Activated T-cell treated with anti-CD3 and anti-CD28 coated beads, Interleukin-2, amount 50 U/mL, for 72 hours (primary cell): ENCODE data around the gene CA10. TPM values are rescaled to one million over a fixed set of nuclear protein-coding genes. Genes with fewer than 3 reads are reported as not detected.

ENCODE experiments used
- ATAC-seq, 2 donors: fragments of 150-1000 bp; cut with Tn5 transposase; replicated peaks in 1 of 2; 2 replicates each; pipeline ENCODE4 v1.10.0; 2021; ENCODE audit warnings: moderate library complexity in 2 of 2, mild to moderate bottlenecking in 1 of 2
- DNase-seq, 2 donors: peaks; one replicate each; pipeline ENCODE4 v3.0.0; 2021 to 2022; ENCODE audit warnings: mixed read lengths in 1 of 2
- H3K27ac Mint-ChIP-seq: one replicate; pipeline ENCODE4 v1.8.0; 2022; ENCODE audit warnings: mild to moderate bottlenecking, moderate library complexity, mixed read lengths
- H3K27me3 Mint-ChIP-seq: one replicate; pipeline ENCODE4 v1.8.0; 2022; ENCODE audit warnings: low read depth, mixed read lengths
- H3K36me3 Mint-ChIP-seq, 2 donors: one replicate each; pipeline ENCODE4 v1.8.0; 2022; ENCODE audit warnings: mixed read lengths in 2 of 2, mild to moderate bottlenecking in 1 of 2; ENCODE audit not compliant: insufficient read depth in 2 of 2
- H3K4me1 Mint-ChIP-seq: one replicate; pipeline ENCODE4 v1.8.0; 2022; ENCODE audit warnings: low read depth, mixed read lengths
- H3K4me3 Mint-ChIP-seq, 2 donors: one replicate each; pipeline ENCODE4 v1.8.0; 2022; ENCODE audit warnings: mild to moderate bottlenecking in 2 of 2, mixed read lengths in 2 of 2, moderate library complexity in 2 of 2
- H3K9me3 Mint-ChIP-seq, 2 donors: one replicate each; pipeline ENCODE4 v1.8.0; 2022; ENCODE audit warnings: mixed read lengths in 2 of 2
- total RNA-seq, 2 donors: library from RNA; stranded (reverse); gene quantifications; one replicate each; pipeline ENCODE4 v1.2.3, GENCODE V29; 2022

CA10 gene
- total RNA-seq, 2 donors from 2014 or later = not detected

DNA sequence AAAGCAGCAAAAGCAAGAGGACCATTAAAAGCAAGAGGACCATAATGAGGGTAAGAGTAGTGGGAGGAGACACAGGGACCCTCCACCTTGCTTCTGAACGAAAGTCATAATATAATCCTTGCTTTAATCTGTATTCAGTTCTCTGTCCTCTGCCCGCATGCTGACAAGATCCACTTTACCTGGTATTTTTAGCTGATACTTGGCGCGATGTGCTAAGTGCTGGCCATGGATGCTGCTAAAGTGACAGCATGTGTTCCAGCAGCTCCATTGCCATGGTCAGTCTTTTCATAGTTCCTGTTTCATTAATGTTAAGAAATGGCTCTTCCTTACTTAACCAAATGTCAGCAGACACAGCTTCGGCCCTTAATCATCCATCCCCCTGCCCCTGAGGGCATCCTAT, 86.8 kb downstream of the CA10 start:
- Mint-ChIP-seq H3K36me3 (peaks cover 0 to 1% of the 10 kb centered on the region in 2 donors), H3K4me1 (no peaks in the 10 kb centered on the region), H3K27ac (no peak overlapping the region)

DNA sequence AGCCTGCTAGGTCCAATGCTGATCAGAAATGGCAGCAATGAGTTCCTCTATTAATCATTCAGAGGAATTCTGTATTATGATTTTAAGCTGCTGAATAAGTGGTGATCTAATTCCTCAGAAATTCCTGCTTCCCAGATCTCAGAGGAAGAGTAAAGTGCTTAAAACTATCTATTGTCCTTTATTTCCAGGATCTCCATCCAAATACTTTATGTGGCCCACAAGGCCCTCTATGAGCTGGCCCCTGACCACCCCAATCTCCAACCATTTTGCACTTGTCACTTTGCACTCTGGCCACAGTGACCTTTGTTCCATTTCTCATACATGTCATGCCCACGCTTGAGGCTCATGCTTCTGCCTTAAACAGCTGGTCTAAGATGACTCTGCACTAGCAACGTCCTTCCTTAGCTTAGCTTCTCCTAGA, 93.7 kb downstream of the CA10 start:
- Mint-ChIP-seq H3K9me3 (peaks cover 6 to 8% of the 10 kb centered on the region in 2 donors), H3K27me3 (no peaks in the 10 kb centered on the region), H3K4me1 (no peaks in the 10 kb centered on the region), H3K36me3 (peaks cover 0 to 1% of the 10 kb centered on the region in 2 donors), H3K4me3 (no peak overlapping the region), H3K27ac (no peak overlapping the region)
- DNase-seq (no peak), ATAC-seq (no peak)

More for the DNA sequence above, 86.8 kb downstream of the CA10 start:
- peaks cover 2 to 5% of the 10 kb centered on the region in 2 donors for H3K9me3 Mint-ChIP-seq
- H3K27me3 Mint-ChIP-seq = peaks cover 7% of the 10 kb centered on the region
- no peak for DNase-seq
- no peak overlapping the region for H3K4me3 Mint-ChIP-seq
- ATAC-seq = no peak

DNA sequence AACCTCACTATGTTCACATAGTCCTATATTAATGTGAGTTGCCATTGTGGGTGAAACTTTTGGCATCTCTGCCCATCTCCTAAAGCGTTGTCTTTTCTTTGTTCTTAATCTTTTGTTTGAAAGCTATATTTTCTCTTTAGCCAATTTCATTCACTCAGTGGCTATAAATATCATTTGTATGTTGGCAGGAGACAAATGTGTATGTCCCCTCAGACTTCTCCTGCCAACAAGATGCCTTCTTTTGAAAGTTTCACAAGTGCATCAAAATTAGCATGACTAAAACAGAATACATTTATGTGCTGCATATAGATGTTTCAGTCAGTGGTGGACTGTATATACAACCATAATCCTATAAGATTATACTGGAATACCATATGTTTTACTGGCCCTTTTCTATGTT, 109.0 kb downstream of the CA10 start:
- no peak overlapping the region for H3K27ac Mint-ChIP-seq
- H3K27me3 Mint-ChIP-seq = no peaks in the 10 kb centered on the region
- H3K9me3 Mint-ChIP-seq = peaks cover 5 to 6% of the 10 kb centered on the region in 2 donors
- H3K4me1 Mint-ChIP-seq = no peaks in the 10 kb centered on the region
- ATAC-seq (no peak), DNase-seq (no peak)
- no peak overlapping the region for H3K4me3 Mint-ChIP-seq
- no peaks in the 10 kb centered on the region for H3K36me3 Mint-ChIP-seq

DNA sequence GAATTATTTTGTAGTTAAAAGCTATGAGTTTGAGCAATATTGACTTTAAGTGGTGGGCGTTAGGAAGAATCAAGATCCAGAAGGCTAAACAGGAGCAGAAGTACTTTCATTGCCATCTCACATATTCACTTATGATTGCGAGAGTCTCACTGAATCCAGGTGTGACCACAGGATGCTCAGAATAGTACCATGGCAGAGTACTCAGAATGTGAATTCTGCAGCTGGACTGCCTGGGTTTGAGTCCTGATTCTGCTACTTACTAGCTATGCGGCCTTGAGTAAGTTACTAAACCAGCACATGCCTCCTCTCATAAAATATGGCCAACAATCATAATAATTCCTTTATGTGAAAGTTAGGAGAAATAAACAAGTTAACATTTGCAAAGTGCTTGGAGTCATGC, 109.5 kb downstream of the CA10 start:
- H3K27ac Mint-ChIP-seq = no peak overlapping the region
- H3K27me3 Mint-ChIP-seq = no peaks in the 10 kb centered on the region
- no peak overlapping the region for H3K4me3 Mint-ChIP-seq
- peaks cover 3 to 6% of the 10 kb centered on the region in 2 donors for H3K9me3 Mint-ChIP-seq
- H3K4me1 Mint-ChIP-seq = no peaks in the 10 kb centered on the region
- no peaks in the 10 kb centered on the region for H3K36me3 Mint-ChIP-seq
- DNase-seq (no peak), ATAC-seq (no peak)

DNA sequence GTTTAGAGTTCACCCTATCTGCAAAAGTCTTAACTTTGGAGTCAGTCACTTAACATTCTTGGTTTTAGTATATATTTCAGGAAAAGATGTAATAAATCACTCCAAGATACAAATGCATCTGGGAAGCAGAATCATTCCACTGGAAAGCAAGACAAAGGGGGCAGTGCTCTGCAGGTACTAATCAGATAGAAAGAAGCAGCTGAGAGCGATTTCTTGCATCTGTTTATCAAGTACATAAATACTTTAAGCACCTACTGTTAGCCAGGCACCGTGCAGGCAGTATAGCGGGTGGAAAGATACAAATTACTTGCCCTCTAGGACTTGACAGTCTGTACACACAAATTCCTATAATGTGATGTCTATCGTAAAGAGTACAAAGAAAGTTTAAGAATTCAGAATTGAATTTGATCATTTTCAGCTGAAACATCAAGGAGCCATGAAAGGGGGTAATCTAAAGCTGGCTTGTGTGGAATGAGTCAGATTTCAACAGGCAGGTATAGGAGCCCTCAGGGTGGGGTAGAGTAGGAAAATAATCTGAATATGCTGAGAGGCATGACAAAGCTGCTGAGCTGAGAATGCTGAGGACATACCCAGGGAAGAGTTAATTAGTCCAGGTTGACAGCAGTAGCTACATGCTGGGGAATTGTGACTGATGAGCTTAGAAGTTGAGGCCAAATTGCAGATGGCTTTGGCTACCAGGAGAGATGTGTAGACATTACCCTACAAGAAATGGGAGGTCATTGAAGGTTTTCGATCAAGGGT, 110.2 kb downstream of the CA10 start:
- DNase-seq (no peak), ATAC-seq (no peak)
- H3K36me3 Mint-ChIP-seq = no peaks in the 10 kb centered on the region
- H3K9me3 Mint-ChIP-seq = peaks cover 4 to 5% of the 10 kb centered on the region in 2 donors
- no peaks in the 10 kb centered on the region for H3K27me3 Mint-ChIP-seq
- H3K27ac Mint-ChIP-seq = no peak overlapping the region
- H3K4me3 Mint-ChIP-seq = no peak overlapping the region
- no peaks in the 10 kb centered on the region for H3K4me1 Mint-ChIP-seq

DNA sequence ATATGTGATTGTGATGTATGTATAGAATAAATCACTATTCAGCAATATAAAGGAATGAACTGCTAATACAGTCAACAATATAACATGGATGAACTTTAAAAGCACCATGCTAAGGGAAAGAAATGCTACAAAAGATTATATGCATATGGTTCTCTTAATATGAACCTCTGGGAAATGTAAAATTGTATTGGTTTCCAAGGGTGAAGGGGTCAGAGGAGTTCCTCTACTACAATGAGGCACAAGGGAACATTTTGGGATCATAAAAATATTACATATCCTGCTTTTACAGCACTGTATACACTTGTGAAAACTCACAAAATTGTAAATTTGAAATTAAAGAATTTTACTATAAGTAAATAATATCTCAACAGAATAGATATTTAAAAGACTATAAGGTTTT, 111.4 kb downstream of the CA10 start:
- H3K9me3 Mint-ChIP-seq = peaks cover 4 to 6% of the 10 kb centered on the region in 2 donors
- H3K27me3 Mint-ChIP-seq = no peaks in the 10 kb centered on the region
- DNase-seq (no peak), ATAC-seq (no peak)
- H3K4me3 Mint-ChIP-seq = no peak overlapping the region
- H3K27ac Mint-ChIP-seq = no peak overlapping the region
- H3K36me3 Mint-ChIP-seq = no peaks in the 10 kb centered on the region
- no peaks in the 10 kb centered on the region for H3K4me1 Mint-ChIP-seq

DNA sequence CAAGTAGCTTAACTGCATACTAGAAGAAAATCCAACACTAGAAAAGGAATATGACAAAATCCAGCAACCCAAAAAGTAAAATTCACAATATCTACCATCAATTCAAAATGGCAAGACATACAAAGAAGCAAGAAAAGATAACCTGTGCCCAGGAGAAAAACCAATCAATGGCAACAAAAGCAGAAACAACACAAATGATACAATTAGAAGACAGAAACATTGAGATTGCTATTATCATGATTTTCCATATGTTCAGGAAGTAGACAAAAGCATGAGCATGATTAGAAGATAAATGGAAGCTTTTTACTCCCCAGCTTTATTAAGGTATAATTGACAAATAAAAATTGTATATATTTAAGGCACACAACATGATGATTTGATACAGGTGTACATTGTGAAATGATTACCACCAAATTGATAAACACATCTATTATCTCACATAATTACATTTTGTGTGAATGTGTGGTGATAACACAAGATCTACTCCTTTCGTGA, 117.3 kb downstream of the CA10 start:
- no peaks in the 10 kb centered on the region for H3K27me3 Mint-ChIP-seq
- H3K4me1 Mint-ChIP-seq = no peaks in the 10 kb centered on the region
- ATAC-seq (no peak), DNase-seq (no peak)
- H3K27ac Mint-ChIP-seq = no peak overlapping the region
- H3K9me3 Mint-ChIP-seq = peaks cover 0 to 3% of the 10 kb centered on the region in 2 donors
- no peak overlapping the region for H3K4me3 Mint-ChIP-seq
- no peaks in the 10 kb centered on the region for H3K36me3 Mint-ChIP-seq

DNA sequence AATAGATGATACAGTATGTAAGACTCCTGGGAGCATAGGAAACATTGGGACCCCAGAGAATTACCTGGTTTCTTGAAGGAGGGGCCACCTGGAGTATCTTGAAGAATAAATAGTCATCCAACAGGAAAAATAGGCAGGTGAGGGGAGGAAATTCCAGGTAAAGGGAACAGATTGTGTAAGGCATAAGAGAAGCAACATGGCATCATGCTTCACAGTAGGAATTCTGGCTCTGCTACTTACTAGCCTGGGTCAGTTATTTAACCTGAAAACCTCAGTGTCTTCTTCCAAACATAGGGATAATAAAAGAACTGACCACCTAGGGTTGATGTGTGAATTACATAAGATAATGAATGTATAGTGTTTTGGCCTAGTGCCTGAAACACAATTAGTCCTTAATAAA, 122.1 kb downstream of the CA10 start:
- no peak overlapping the region for H3K27ac Mint-ChIP-seq
- no peaks in the 10 kb centered on the region for H3K4me1 Mint-ChIP-seq
- H3K9me3 Mint-ChIP-seq = no peaks in the 10 kb centered on the region
- no peak overlapping the region for H3K4me3 Mint-ChIP-seq
- no peaks in the 10 kb centered on the region for H3K36me3 Mint-ChIP-seq
- no peak for ATAC-seq
- no peak for DNase-seq
- no peaks in the 10 kb centered on the region for H3K27me3 Mint-ChIP-seq

DNA sequence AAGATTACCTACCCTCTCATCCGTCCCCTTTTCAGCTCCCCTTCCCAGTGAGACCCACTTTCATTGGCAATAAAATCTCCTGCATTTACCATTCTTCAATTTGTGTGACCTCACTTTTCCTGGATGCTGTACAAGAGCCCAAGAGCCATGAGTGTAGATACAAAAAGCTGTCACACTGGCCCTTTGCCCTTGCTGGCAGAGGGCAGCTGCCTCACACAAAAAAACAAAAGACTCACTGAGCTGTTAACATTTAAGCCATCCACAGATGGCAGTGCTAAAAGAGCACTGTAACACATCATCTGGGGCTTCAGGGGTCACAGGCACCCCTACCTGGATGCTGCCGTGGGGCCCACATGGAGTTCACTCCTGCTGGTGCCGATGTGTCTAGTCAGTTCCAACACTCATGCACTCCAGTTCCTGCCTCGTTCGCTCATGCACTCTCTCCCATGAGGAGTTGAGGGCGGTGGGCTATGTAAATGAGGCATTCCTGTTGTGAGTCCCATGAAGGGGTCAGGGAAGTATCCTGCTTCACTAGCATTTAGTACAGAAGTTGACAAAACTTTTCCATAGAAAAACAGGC, 123.1 kb downstream of the CA10 start:
- ATAC-seq (no peak), DNase-seq (no peak)
- Mint-ChIP-seq H3K27ac (no peak overlapping the region), H3K4me3 (no peak overlapping the region), H3K9me3 (no peaks in the 10 kb centered on the region), H3K36me3 (no peaks in the 10 kb centered on the region), H3K27me3 (no peaks in the 10 kb centered on the region), H3K4me1 (no peaks in the 10 kb centered on the region)

DNA sequence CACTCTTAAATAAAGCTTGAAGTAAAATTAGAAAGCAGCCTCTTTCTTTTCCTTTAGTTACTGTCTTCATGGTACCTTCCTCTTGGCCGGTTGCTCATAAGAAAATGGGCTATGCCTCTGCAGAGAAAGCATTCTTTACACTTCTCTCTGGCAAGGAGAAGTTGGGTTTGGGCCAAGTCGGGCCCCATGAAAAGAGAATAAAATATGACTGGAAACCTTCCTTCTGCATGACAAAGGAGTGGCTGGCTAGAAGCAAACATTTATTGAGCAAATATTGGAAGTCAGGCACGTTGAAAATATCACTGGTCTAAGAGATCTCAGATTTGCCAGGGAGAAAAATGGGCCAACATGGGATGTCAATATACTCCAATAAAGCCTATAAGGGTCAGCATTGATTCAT, 126.1 kb downstream of the CA10 start:
- Mint-ChIP-seq H3K4me3 (no peak overlapping the region), H3K27ac (no peak overlapping the region), H3K36me3 (no peaks in the 10 kb centered on the region), H3K27me3 (peaks cover 5% of the 10 kb centered on the region), H3K4me1 (no peaks in the 10 kb centered on the region), H3K9me3 (no peaks in the 10 kb centered on the region)
- ATAC-seq (no peak), DNase-seq (no peak)

DNA sequence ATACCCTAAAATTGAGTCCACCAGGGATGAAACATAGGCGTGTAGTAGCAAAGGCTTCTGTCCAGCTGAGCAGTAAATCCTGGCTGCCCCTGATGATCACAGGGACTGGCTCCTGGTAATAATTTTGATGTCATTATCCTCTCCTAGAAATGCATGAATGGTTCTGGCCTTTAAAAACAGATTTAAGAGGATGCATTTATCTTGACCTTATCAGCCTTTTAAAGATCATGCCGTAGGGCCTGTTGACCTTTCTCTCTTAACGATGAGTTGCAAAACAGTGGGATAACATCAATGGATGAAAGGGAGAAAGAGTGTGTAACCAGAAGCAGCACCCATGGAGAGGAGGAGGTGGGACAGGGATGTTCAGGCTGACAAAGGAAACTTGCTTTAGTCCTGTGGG, 128.5 kb downstream of the CA10 start:
- Mint-ChIP-seq H3K27me3 (peaks cover 5% of the 10 kb centered on the region), H3K9me3 (peaks cover 0 to 2% of the 10 kb centered on the region in 2 donors), H3K36me3 (no peaks in the 10 kb centered on the region), H3K4me1 (no peaks in the 10 kb centered on the region), H3K4me3 (no peak overlapping the region), H3K27ac (no peak overlapping the region)
- ATAC-seq (no peak), DNase-seq (no peak)

DNA sequence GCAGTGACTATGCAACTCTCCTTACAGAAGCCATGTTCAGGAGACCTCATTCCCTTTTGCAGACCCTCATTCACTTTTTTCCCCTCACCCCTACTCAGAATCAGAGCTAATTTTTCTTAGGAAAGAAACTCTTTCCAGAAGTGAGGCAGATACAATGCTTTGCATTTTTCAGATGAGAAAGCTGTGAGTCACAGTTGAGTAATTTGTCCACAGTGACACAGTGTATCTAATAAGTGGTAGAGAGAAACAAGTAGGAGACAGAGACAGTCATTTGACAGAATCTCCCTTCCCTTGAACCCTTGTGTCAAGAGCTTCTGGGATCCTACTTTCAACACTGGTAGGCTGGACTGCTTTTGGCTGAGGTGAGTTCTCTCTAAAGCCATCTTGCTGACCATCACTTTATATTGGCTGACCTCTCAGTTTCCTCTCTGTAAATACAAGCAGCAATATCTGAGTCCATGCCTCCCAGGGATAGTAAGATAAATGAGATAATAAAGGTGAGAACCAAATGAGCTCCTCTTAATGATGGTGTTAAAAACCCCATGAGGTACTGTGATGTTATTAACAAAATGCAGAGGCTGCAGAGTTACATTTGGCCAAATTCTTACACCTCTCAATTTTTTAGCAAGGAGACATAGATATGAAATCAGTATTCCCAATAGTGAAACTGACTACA, 130.8 kb downstream of the CA10 start:
- no peaks in the 10 kb centered on the region for H3K4me1 Mint-ChIP-seq
- no peak for DNase-seq
- peaks cover 0 to 2% of the 10 kb centered on the region in 2 donors for H3K9me3 Mint-ChIP-seq
- ATAC-seq = no peak
- H3K27me3 Mint-ChIP-seq = peaks cover 5% of the 10 kb centered on the region
- no peak overlapping the region for H3K27ac Mint-ChIP-seq
- no peaks in the 10 kb centered on the region for H3K36me3 Mint-ChIP-seq
- H3K4me3 Mint-ChIP-seq = no peak overlapping the region

DNA sequence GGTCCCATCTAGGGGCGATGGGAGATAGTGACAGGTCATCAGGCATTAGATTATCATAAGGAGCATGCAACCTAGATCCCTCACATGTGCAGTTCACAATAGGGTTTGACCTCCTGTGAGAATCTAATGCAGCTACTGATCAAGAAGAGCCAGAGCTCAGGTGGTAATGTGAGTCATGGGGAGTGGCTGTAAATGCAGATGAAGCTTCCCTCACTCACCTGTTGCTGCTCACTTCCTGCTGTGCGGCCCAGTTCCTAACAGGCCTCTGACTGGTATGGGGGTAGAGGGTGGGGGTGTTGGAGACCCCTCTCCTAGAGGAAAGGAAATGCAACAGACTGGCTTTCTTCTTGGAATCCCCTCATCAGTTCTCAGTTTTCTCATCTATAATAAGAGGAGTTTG, 131.4 kb downstream of the CA10 start:
- no peak for DNase-seq
- H3K27ac Mint-ChIP-seq = no peak overlapping the region
- no peak for ATAC-seq
- peaks cover 0 to 2% of the 10 kb centered on the region in 2 donors for H3K9me3 Mint-ChIP-seq
- no peaks in the 10 kb centered on the region for H3K4me1 Mint-ChIP-seq
- peaks cover 5% of the 10 kb centered on the region for H3K27me3 Mint-ChIP-seq
- no peaks in the 10 kb centered on the region for H3K36me3 Mint-ChIP-seq
- H3K4me3 Mint-ChIP-seq = no peak overlapping the region
